SK-N-SH (cell line): ENCODE measurements around the gene RCOR3. TPM values are rescaled to one million over a fixed set of nuclear protein-coding genes. Genes with fewer than 3 reads are reported as not detected.

Experiments
- CTCF ChIA-PET: fragments of 300-600, 350-600 bp; formaldehyde crosslinking; extraction: SDS; loops from one replicate; lab custom pipeline; 2021; lab: Yijun Ruan, JAX
- POLR2A ChIA-PET: fragments of 350-600 bp; sonication (Branson Sonifier 250); formaldehyde crosslinking; extraction: SDS; loops from one replicate; lab custom pipeline; 2020; ENCODE audit warnings: antibody characterized with exemption, inconsistent platforms; lab: Yijun Ruan, JAX
- DNase-seq: peaks from one replicate; pipeline ENCODE4 v3.0.0; 2012
- H2AFZ ChIP-seq: fragments of 200-600 bp; sonication (generic); 2 replicates; pipeline ENCODE4 v1.8.1; 2016; ENCODE audit warnings: antibody characterized with exemption, mild to moderate bottlenecking, low read depth
- H3F3A ChIP-seq: fragments of 200-600 bp; sonication (generic); replicated peaks from 2 replicates; pipeline ENCODE3; 2016; ENCODE audit warnings: antibody characterized with exemption, mild to moderate bottlenecking; ENCODE audit not compliant: insufficient read depth
- H3K27ac ChIP-seq, 2 experiments: fragments of 200-500 bp in 1 of 2; fragments of 200-600 bp in 1 of 2; sonication (Bioruptor generic) in 1 of 2; sonication (generic), shearing (Covaris generic) in 1 of 2; 2 replicates each; pipeline versions ENCODE4 v1.5.1 to v1.6.1; 2014 to 2016; ENCODE audit warnings: low read depth in 2 of 2, inconsistent platforms in 1 of 2, low read length in 1 of 2, mild to moderate bottlenecking in 1 of 2, mixed read lengths in 1 of 2
- H3K27me3 ChIP-seq: fragments of 200-600 bp; sonication (generic), shearing (Covaris generic); 2 replicates; pipeline ENCODE4 v1.6.1; 2016; ENCODE audit warnings: mixed run types; ENCODE audit not compliant: insufficient read depth
- H3K36me3 ChIP-seq, 2 experiments: fragments of 200-500 bp in 1 of 2; fragments of 200-600 bp in 1 of 2; sonication (Bioruptor generic) in 1 of 2; sonication (generic) in 1 of 2; replicated peaks in 1 of 2; 2 replicates each; pipeline versions ENCODE3 to v1.5.1; 2014 to 2016; ENCODE audit warnings: low read length in 1 of 2, mild to moderate bottlenecking in 1 of 2; ENCODE audit not compliant: insufficient read depth in 2 of 2, control insufficient read depth in 1 of 2
- H3K4me1 ChIP-seq, 2 experiments: fragments of 200-500 bp in 1 of 2; fragments of 200-600 bp in 1 of 2; sonication (Bioruptor generic) in 1 of 2; sonication (generic), shearing (Covaris generic) in 1 of 2; 2 replicates each; pipeline versions ENCODE4 v1.5.1 to v1.6.1; 2014 to 2016; ENCODE audit warnings: low read depth in 1 of 2, low read length in 1 of 2, mixed run types in 1 of 2; ENCODE audit not compliant: insufficient read depth in 2 of 2, control insufficient read depth in 1 of 2
- H3K4me2 ChIP-seq: fragments of 200-600 bp; sonication (generic), shearing (Covaris generic); 2 replicates; pipeline ENCODE4 v1.6.1; 2017; ENCODE audit warnings: mixed run types
- H3K4me3 ChIP-seq, 2 experiments: fragments of 200-500 bp in 1 of 2; fragments of 200-600 bp in 1 of 2; sonication (Bioruptor generic) in 1 of 2; sonication (generic), shearing (Covaris generic) in 1 of 2; 2 replicates each; pipeline versions ENCODE4 v1.5.1 to v1.8.1; 2014 to 2016; ENCODE audit warnings: low read depth in 2 of 2, inconsistent platforms in 1 of 2, low read length in 1 of 2, mild to moderate bottlenecking in 1 of 2, mixed read lengths in 1 of 2, moderate library complexity in 1 of 2
- H3K79me2 ChIP-seq: fragments of 200-600 bp; sonication (generic); 2 replicates; pipeline ENCODE4 v1.8.1; 2017; ENCODE audit warnings: mild to moderate bottlenecking; ENCODE audit not compliant: insufficient read depth
- H3K9ac ChIP-seq: fragments of 200-600 bp; sonication (generic); 2 replicates; pipeline ENCODE4 v1.6.1; 2017; ENCODE audit warnings: mixed run types
- H3K9me2 ChIP-seq: fragments of 200-600 bp; sonication (generic); 2 replicates; pipeline ENCODE4 v1.6.1; 2017; ENCODE audit warnings: mixed run types
- H3K9me3 ChIP-seq: fragments of 200-600 bp; sonication (generic); 2 replicates; pipeline ENCODE4 v1.6.1; 2017; ENCODE audit warnings: mixed run types, mild to moderate bottlenecking, moderate library complexity
- H4K20me1 ChIP-seq: fragments of 200-600 bp; sonication (generic); 2 replicates; pipeline ENCODE4 v1.6.1; 2017; ENCODE audit warnings: mild to moderate bottlenecking, mixed run types; ENCODE audit not compliant: insufficient read depth
- ELF1 ChIP-seq: IDR thresholded peaks from 2 replicates; pipeline ENCODE4 v1.4.0; 2012
- EP300 ChIP-seq, 2 experiments: IDR thresholded peaks; 2 replicates each; pipeline versions ENCODE4 v1.4.0 to v1.6.1; 2012; ENCODE audit warnings: borderline replicate concordance in 1 of 2, low read depth in 1 of 2, low read length in 1 of 2
- FOSL2 ChIP-seq: IDR thresholded peaks from 2 replicates; pipeline ENCODE4 v1.4.0; 2012; ENCODE audit warnings: low read depth, mild to moderate bottlenecking, moderate library complexity, borderline replicate concordance
- FOXM1 ChIP-seq: IDR thresholded peaks from 2 replicates; pipeline ENCODE4 v1.4.0; 2012; ENCODE audit warnings: low read depth, mild to moderate bottlenecking
- MXI1 ChIP-seq: IDR thresholded peaks from 2 replicates; pipeline ENCODE4 v1.6.1; 2012; ENCODE audit warnings: mild to moderate bottlenecking, low read depth, low read length, improper control_type of control experiment
- NFIC ChIP-seq: IDR thresholded peaks from 2 replicates; pipeline ENCODE4 v1.4.0; 2012; ENCODE audit warnings: borderline replicate concordance
- NRF1 ChIP-seq: IDR thresholded peaks from 2 replicates; pipeline ENCODE4 v1.6.1; 2012; ENCODE audit warnings: low read depth, mild to moderate bottlenecking, low read length
- POLR2AphosphoS5 ChIP-seq: IDR thresholded peaks from 2 replicates; pipeline ENCODE4 v1.6.1; 2012; ENCODE audit warnings: low read depth, low read length
- RAD21 ChIP-seq: IDR thresholded peaks from 2 replicates; pipeline ENCODE4 v1.6.1; 2012; ENCODE audit warnings: mild to moderate bottlenecking, low read length
- RCOR1 ChIP-seq: fragments of 150-350 bp; IDR thresholded peaks from 2 replicates; pipeline ENCODE4 v1.6.1; 2017; ENCODE audit warnings: antibody characterized with exemption, low read length
- RFX5 ChIP-seq: IDR thresholded peaks from 2 replicates; pipeline ENCODE4 v1.6.1; 2012; ENCODE audit warnings: mild to moderate bottlenecking, improper control_type of control experiment, low read length
- RXRA ChIP-seq: IDR thresholded peaks from 2 replicates; pipeline ENCODE4 v1.4.0; 2012; ENCODE audit warnings: low read depth, mild to moderate bottlenecking, borderline replicate concordance
- SMC3 ChIP-seq: IDR thresholded peaks from 2 replicates; pipeline ENCODE4 v1.6.1; 2012; ENCODE audit warnings: low read depth, low read length, improper control_type of control experiment
- TAF1 ChIP-seq: IDR thresholded peaks from 2 replicates; pipeline ENCODE4 v1.6.1; 2012; ENCODE audit warnings: low read depth, mild to moderate bottlenecking, low read length, moderate library complexity, borderline replicate concordance
- TCF12 ChIP-seq: IDR thresholded peaks from 2 replicates; pipeline ENCODE4 v1.4.0; 2012
- YY1 ChIP-seq: IDR thresholded peaks from 2 replicates; pipeline ENCODE4 v1.4.0; 2012; ENCODE audit warnings: low read depth, mild to moderate bottlenecking
- WGBS: methylation state at CpG from one replicate; pipeline ENCODE4 v1.1.6; 2017; ENCODE audit warnings: low lambda C conversion rate; 5-methylcytosine and 5-hydroxymethylcytosine counted together
- polyA plus RNA-seq, 3 experiments: library from polyadenylated mRNA; depleted of rRNA; stranded (reverse); fragments of >200 nt; gene quantifications; 2 replicates each; pipeline ENCODE4 v1.2.3, GENCODE V29; 2012
- TF ChIP-seq, protein P1 (sequence below): fragments of 200-600 bp; sonication (generic); IDR thresholded peaks from 2 replicates; pipeline ENCODE4 v1.6.1; 2017; ENCODE audit warnings: antibody characterized with exemption, mild to moderate bottlenecking, moderate library complexity
- TF ChIP-seq, protein P2 (sequence below): fragments of 150-350 bp; IDR thresholded peaks from 2 replicates; pipeline ENCODE4 v1.6.1; 2017; ENCODE audit warnings: antibody characterized with exemption, low read length, low read depth, borderline replicate concordance
- TF ChIP-seq, protein P3 (sequence below): IDR thresholded peaks from 2 replicates; pipeline ENCODE4 v1.4.0; 2012; ENCODE audit warnings: low read depth, borderline replicate concordance
- TF ChIP-seq, protein P4 (sequence below): IDR thresholded peaks from 2 replicates; pipeline ENCODE4; 2012
- TF ChIP-seq, protein P5 (sequence below): fragments of 150-350 bp; IDR thresholded peaks from 2 replicates; pipeline ENCODE4 v1.6.1; 2016; ENCODE audit warnings: mild to moderate bottlenecking, low read depth, low read length

Gene RCOR3
- polyA plus RNA-seq, 1 of the 3 experiments (the other 2 are of a cell fraction) = 18.7 TPM

DNA sequence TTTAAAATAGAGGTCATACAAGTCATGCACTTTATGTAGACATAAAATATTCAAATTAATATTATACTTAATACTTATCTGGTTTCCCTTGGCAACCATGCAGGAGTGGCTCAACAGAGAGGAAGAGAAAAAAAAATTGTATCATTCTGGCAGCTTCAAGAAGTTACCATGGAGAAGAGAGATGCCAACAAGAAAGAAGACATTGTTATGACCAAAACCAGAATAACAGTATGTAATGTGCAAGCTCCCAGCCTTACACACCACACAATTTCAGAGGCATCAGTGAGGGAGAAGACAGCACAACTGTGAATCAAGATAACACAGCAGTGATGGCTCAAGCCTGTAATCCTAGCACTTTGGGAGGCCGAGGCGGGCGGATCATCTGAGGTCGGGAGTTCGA is 49.1 kb upstream of the RCOR3 start (continued):
- no peak for TF ChIP-seq RFX5
- TF ChIP-seq MXI1 = no peak
- no peak for TF ChIP-seq YY1

DNA sequence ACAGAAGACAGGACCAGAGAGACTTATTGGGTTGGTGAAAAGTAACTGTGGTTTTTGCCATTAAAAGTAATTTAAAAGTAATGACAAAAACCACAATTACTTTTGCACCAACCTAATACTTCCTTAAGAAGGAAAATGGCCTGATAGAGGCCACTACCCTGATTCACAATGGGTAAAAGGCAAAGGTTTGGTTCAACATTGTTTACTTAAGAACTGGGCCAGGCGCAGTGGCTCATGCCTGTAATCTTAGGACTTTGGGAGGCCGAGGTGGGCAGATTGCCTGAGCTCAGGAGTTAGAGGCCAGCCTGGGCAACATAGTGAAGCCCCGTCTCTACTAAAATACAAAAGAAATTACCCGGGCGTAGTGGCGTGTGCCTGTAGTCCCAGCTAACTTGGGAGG is 48.2 kb upstream of the RCOR3 start:
- H3K9me2 ChIP-seq = no peaks in the 10 kb centered on the region
- H3K27me3 ChIP-seq = no peaks in the 10 kb centered on the region
- no peaks in the 10 kb centered on the region for H4K20me1 ChIP-seq
- H3K4me2 ChIP-seq = no peak overlapping the region
- CTCF ChIA-PET = no interaction called here
- no peak overlapping the region for H3K4me3 ChIP-seq
- H3K4me1 ChIP-seq = no peaks in the 10 kb centered on the region
- no peaks in the 10 kb centered on the region for H3F3A ChIP-seq
- no peaks in the 10 kb centered on the region for H3K79me2 ChIP-seq
- H3K9me3 ChIP-seq = no peaks in the 10 kb centered on the region
- TF ChIP-seq RXRA = no peak
- no peak for DNase-seq
- no peaks in the 10 kb centered on the region for H3K36me3 ChIP-seq
- H3K27ac ChIP-seq = no peak overlapping the region
- POLR2A ChIA-PET = no interaction called here
- no peak overlapping the region for H3K9ac ChIP-seq
- no peak overlapping the region for H2AFZ ChIP-seq
- 81% methylated on average over 6 of the region's 6 CpGs for WGBS

DNA sequence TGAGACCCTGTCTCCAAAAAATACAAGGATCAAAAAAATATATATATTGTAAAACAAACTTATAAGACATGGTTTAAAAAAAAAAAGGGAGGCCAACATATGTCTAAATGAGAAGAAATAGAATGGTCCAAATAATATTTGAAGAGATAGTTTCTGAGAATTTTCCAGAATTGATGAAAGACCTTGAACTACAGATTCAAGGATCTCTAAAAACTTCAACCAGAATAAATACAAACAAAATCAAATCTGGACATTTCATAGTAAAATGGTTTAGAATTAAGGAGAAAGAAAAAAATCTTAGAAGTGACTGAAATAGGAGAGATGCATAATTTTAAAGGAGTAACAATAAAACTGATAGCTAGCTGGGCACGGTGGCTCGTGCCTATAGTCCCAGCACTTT is 45.5 kb upstream of the RCOR3 start:
- no peak for TF ChIP-seq NRF1
- TF ChIP-seq FOXM1 = no peak
- no peak for TF ChIP-seq RFX5
- no peak for TF ChIP-seq YY1
- TF ChIP-seq MXI1 = no peak
- TF ChIP-seq RAD21 = no peak
- TF ChIP-seq TAF1 = no peak
- no peak for TF ChIP-seq TCF12
- TF ChIP-seq, protein P1, sequence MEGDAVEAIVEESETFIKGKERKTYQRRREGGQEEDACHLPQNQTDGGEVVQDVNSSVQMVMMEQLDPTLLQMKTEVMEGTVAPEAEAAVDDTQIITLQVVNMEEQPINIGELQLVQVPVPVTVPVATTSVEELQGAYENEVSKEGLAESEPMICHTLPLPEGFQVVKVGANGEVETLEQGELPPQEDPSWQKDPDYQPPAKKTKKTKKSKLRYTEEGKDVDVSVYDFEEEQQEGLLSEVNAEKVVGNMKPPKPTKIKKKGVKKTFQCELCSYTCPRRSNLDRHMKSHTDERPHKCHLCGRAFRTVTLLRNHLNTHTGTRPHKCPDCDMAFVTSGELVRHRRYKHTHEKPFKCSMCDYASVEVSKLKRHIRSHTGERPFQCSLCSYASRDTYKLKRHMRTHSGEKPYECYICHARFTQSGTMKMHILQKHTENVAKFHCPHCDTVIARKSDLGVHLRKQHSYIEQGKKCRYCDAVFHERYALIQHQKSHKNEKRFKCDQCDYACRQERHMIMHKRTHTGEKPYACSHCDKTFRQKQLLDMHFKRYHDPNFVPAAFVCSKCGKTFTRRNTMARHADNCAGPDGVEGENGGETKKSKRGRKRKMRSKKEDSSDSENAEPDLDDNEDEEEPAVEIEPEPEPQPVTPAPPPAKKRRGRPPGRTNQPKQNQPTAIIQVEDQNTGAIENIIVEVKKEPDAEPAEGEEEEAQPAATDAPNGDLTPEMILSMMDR = no peak
- no peak for TF ChIP-seq NFIC
- TF ChIP-seq SMC3 = no peak
- TF ChIP-seq EP300 (IDR thresholded peaks at IDR 0.05; ENCODE audit: borderline replicate concordance in 1 of 2, low read depth in 1 of 2, low read length in 1 of 2) = no peak
- TF ChIP-seq, protein P2, sequence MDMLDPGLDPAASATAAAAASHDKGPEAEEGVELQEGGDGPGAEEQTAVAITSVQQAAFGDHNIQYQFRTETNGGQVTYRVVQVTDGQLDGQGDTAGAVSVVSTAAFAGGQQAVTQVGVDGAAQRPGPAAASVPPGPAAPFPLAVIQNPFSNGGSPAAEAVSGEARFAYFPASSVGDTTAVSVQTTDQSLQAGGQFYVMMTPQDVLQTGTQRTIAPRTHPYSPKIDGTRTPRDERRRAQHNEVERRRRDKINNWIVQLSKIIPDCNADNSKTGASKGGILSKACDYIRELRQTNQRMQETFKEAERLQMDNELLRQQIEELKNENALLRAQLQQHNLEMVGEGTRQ = no peak
- TF ChIP-seq, protein P3, sequence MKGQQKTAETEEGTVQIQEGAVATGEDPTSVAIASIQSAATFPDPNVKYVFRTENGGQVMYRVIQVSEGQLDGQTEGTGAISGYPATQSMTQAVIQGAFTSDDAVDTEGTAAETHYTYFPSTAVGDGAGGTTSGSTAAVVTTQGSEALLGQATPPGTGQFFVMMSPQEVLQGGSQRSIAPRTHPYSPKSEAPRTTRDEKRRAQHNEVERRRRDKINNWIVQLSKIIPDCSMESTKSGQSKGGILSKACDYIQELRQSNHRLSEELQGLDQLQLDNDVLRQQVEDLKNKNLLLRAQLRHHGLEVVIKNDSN = no peak
- no peak for TF ChIP-seq ELF1
- TF ChIP-seq RCOR1 = no peak
- no peak for TF ChIP-seq POLR2AphosphoS5
- TF ChIP-seq, protein P4, sequence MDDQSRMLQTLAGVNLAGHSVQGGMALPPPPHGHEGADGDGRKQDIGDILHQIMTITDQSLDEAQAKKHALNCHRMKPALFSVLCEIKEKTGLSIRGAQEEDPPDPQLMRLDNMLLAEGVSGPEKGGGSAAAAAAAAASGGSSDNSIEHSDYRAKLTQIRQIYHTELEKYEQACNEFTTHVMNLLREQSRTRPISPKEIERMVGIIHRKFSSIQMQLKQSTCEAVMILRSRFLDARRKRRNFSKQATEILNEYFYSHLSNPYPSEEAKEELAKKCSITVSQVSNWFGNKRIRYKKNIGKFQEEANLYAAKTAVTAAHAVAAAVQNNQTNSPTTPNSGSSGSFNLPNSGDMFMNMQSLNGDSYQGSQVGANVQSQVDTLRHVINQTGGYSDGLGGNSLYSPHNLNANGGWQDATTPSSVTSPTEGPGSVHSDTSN = no peak
- TF ChIP-seq, protein P5, sequence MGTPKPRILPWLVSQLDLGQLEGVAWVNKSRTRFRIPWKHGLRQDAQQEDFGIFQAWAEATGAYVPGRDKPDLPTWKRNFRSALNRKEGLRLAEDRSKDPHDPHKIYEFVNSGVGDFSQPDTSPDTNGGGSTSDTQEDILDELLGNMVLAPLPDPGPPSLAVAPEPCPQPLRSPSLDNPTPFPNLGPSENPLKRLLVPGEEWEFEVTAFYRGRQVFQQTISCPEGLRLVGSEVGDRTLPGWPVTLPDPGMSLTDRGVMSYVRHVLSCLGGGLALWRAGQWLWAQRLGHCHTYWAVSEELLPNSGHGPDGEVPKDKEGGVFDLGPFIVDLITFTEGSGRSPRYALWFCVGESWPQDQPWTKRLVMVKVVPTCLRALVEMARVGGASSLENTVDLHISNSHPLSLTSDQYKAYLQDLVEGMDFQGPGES = no peak
- no peak for TF ChIP-seq FOSL2
- H3K4me1 ChIP-seq = no peaks in the 10 kb centered on the region
- no peaks in the 10 kb centered on the region for H3K9me2 ChIP-seq
- H3K36me3 ChIP-seq = no peaks in the 10 kb centered on the region
- H3F3A ChIP-seq = no peaks in the 10 kb centered on the region
- H3K27me3 ChIP-seq = no peaks in the 10 kb centered on the region
- H2AFZ ChIP-seq = no peak overlapping the region
- H3K79me2 ChIP-seq = no peaks in the 10 kb centered on the region
- H4K20me1 ChIP-seq = no peaks in the 10 kb centered on the region
- no peak overlapping the region for H3K27ac ChIP-seq
- no peak overlapping the region for H3K9ac ChIP-seq
- H3K4me2 ChIP-seq = no peak overlapping the region
- ChIA-PET CTCF (no interaction called here), POLR2A (no interaction called here)
- no peaks in the 10 kb centered on the region for H3K9me3 ChIP-seq
- no peak for DNase-seq
- no peak overlapping the region for H3K4me3 ChIP-seq
- WGBS = 61% methylated on average over 2 of the region's 2 CpGs
